Measurements from ENCODE around the gene KRT37.

- TF ChIP-seq CTCF (IDR thresholded peaks at IDR 0.05): no peak
- no peak for TF ChIP-seq POLR2AphosphoS5 (IDR thresholded peaks at IDR 0.05; ENCODE audit: low read depth, low read length)
Measured at GRCh38 chr17:41456204-41456603, 31.8 kb upstream of the KRT37 start.
